ENCODE data around the gene BAIAP2. TPM values are rescaled to one million over a fixed set of nuclear protein-coding genes. Genes with fewer than 3 reads are reported as not detected.

The BAIAP2 gene
- total RNA-seq, 1 experiment from 2014 or later = 58.0 TPM

- H3K27me3 Mint-ChIP-seq (ENCODE audit: unreplicated experiment) = peaks cover 46% of the 10 kb centered on the region
- CTCF ChIA-PET = interaction anchor here (1.4 kb wide), 1 partner anchor 12 kb away, joined by 5 read pairs; no protein-coding TSS in a partner anchor
- peaks cover 22% of the 10 kb centered on the region for H3K4me1 Mint-ChIP-seq (ENCODE audit: low read depth, unreplicated experiment)
- intact Hi-C loops (cut with micrococcal nuclease; ENCODE audit: unreplicated experiment) = no loop called here
- H3K27ac Mint-ChIP-seq (ENCODE audit: unreplicated experiment) = no peak overlapping the region
- H3K36me3 Mint-ChIP-seq (ENCODE audit: insufficient read depth, unreplicated experiment) = peaks cover 49% of the 10 kb centered on the region
- H3K4me3 Mint-ChIP-seq (ENCODE audit: low read depth, unreplicated experiment) = no peak overlapping the region
- no TSS peak for BruUV-seq (replicated peaks)
- H3K9me3 Mint-ChIP-seq (ENCODE audit: low read depth, unreplicated experiment) = no peaks in the 10 kb centered on the region
- no peak for DNase-seq
- no peak for TF ChIP-seq CTCF (IDR thresholded peaks at IDR 0.05; ENCODE audit: unreplicated experiment)
Measured at GRCh38 chr17:81000334-81000630, 34.7 kb upstream of the BAIAP2 start.

GRCh38 chr17:81000631-81001357, 34.2 kb upstream of the BAIAP2 start:
- peaks cover 22% of the 10 kb centered on the region for H3K4me1 Mint-ChIP-seq (ENCODE audit: low read depth, unreplicated experiment)
- peak overlapping the region; percentile 68 for H3K27ac Mint-ChIP-seq (ENCODE audit: unreplicated experiment)
- intact Hi-C loops (cut with micrococcal nuclease; ENCODE audit: unreplicated experiment) = no loop called here
- no peak for TF ChIP-seq CTCF (IDR thresholded peaks at IDR 0.05; ENCODE audit: unreplicated experiment)
- DNase-seq = no peak
- H3K4me3 Mint-ChIP-seq (ENCODE audit: low read depth, unreplicated experiment) = no peak overlapping the region
- no peaks in the 10 kb centered on the region for H3K9me3 Mint-ChIP-seq (ENCODE audit: low read depth, unreplicated experiment)
- peaks cover 52% of the 10 kb centered on the region for H3K27me3 Mint-ChIP-seq (ENCODE audit: unreplicated experiment)
- peaks cover 45% of the 10 kb centered on the region for H3K36me3 Mint-ChIP-seq (ENCODE audit: insufficient read depth, unreplicated experiment)
- CTCF ChIA-PET = interaction anchor here (1.4 kb wide), 1 partner anchor 11 kb away, joined by 5 read pairs; no protein-coding TSS in a partner anchor
- no TSS peak for BruUV-seq (replicated peaks)

GRCh38 chr17:81002013-81002384, 33.0 kb upstream of the BAIAP2 start:
- TSS peak; percentile 42 for BruUV-seq (replicated peaks)
- Mint-ChIP-seq H3K4me3 (ENCODE audit: low read depth, unreplicated experiment) (no peak overlapping the region), H3K27me3 (ENCODE audit: unreplicated experiment) (peaks cover 64% of the 10 kb centered on the region), H3K9me3 (ENCODE audit: low read depth, unreplicated experiment) (no peaks in the 10 kb centered on the region), H3K27ac (ENCODE audit: unreplicated experiment) (peak overlapping the region; percentile 58), H3K4me1 (ENCODE audit: low read depth, unreplicated experiment) (peaks cover 22% of the 10 kb centered on the region), H3K36me3 (ENCODE audit: insufficient read depth, unreplicated experiment) (peaks cover 40% of the 10 kb centered on the region)
- CTCF ChIA-PET = no interaction called here
- intact Hi-C loops (cut with micrococcal nuclease; ENCODE audit: unreplicated experiment) = no loop called here
- TF ChIP-seq CTCF (IDR thresholded peaks at IDR 0.05; ENCODE audit: unreplicated experiment) = no peak
- DNase-seq = no peak

- intact Hi-C loops (cut with micrococcal nuclease; ENCODE audit: unreplicated experiment) = no loop called here
- BruUV-seq (replicated peaks) = no TSS peak
- peak; percentile 59 for DNase-seq
Measured at GRCh38 chr17:81002409-81003361, 32.3 kb upstream of the BAIAP2 start.

More at GRCh38 chr17:81002409-81003361, 32.3 kb upstream of the BAIAP2 start:
- no peak for TF ChIP-seq CTCF (IDR thresholded peaks at IDR 0.05; ENCODE audit: unreplicated experiment)
- CTCF ChIA-PET = interaction anchor here (0.6 kb wide), 1 partner anchor 111 kb away, joined by 4 read pairs; no protein-coding TSS in a partner anchor
- Mint-ChIP-seq H3K36me3 (ENCODE audit: insufficient read depth, unreplicated experiment) (peaks cover 40% of the 10 kb centered on the region), H3K4me3 (ENCODE audit: low read depth, unreplicated experiment) (no peak overlapping the region), H3K9me3 (ENCODE audit: low read depth, unreplicated experiment) (no peaks in the 10 kb centered on the region), H3K27me3 (ENCODE audit: unreplicated experiment) (peaks cover 70% of the 10 kb centered on the region), H3K27ac (ENCODE audit: unreplicated experiment) (peak overlapping the region; percentile 58), H3K4me1 (ENCODE audit: low read depth, unreplicated experiment) (peaks cover 22% of the 10 kb centered on the region)
